ENCODE data around the gene BUB3. TPM values are rescaled to one million over a fixed set of nuclear protein-coding genes. Genes with fewer than 3 reads are reported as not detected.

BUB3 gene
- total RNA-seq, 4 donors from 2014 or later: 43.0 to 84.0 (median 49.2) TPM

- Histone ChIP-seq H3K36me3 (no peaks in the 10 kb centered on the region), H3K27ac (no peak overlapping the region), H3K4me1 (peaks cover 5 to 21% of the 10 kb centered on the region in 2 donors), H3K4me3 (no peak overlapping the region), H3K27me3 (peaks cover 99 to 100% (median 100%) of the 10 kb centered on the region in 3 donors), H3K9me3 (no peaks in the 10 kb centered on the region)
- DNase-seq (no peak), ATAC-seq (no peak)
- in situ Hi-C loops (cut with MboI; ENCODE audit: low sequenced_read_pairs in 4 of 4) (no loop called here), intact Hi-C loops (cut with DNase I; ENCODE audit: low total_unique reads) (no loop called here)
- TF ChIP-seq POLR2A (IDR thresholded peaks at IDR 0.05) (no peak), CTCF (IDR thresholded peaks at IDR 0.05 in 4 of 5, conservative IDR thresholded peaks at IDR 0.05 in 1 of 5) (no peak)
These were observed 10.4 kb upstream of the BUB3 start for GRCh38 chr10:123143825-123144168.

- in situ Hi-C loops (cut with MboI; ENCODE audit: low sequenced_read_pairs in 4 of 4): no loop called here
These were observed 9.3 kb upstream of the BUB3 start for GRCh38 chr10:123144697-123145541.

GRCh38 chr10:123145542-123146012, 8.6 kb upstream of the BUB3 start:
- ATAC-seq (no peak), DNase-seq (no peak)
- intact Hi-C loops (cut with DNase I; ENCODE audit: low total_unique reads): no loop called here
- H3K4me3 ChIP-seq: no peak overlapping the region
- no peaks in the 10 kb centered on the region for H3K36me3 ChIP-seq
- H3K4me1 ChIP-seq: peaks cover 5 to 29% of the 10 kb centered on the region in 2 donors
- H3K27me3 ChIP-seq: peaks cover 99 to 100% (median 100%) of the 10 kb centered on the region in 3 donors
- in situ Hi-C loops (cut with MboI; ENCODE audit: low sequenced_read_pairs in 4 of 4): no loop called here
- TF ChIP-seq POLR2A (IDR thresholded peaks at IDR 0.05) (no peak), CTCF (IDR thresholded peaks at IDR 0.05 in 4 of 5, conservative IDR thresholded peaks at IDR 0.05 in 1 of 5) (no peak)
- H3K27ac ChIP-seq: no peak overlapping the region
- H3K9me3 ChIP-seq: no peaks in the 10 kb centered on the region

More at GRCh38 chr10:123144697-123145541, 9.3 kb upstream of the BUB3 start:
- ATAC-seq (no peak), DNase-seq (no peak)
- peaks cover 99 to 100% (median 100%) of the 10 kb centered on the region in 3 donors for H3K27me3 ChIP-seq
- peaks cover 5 to 24% of the 10 kb centered on the region in 2 donors for H3K4me1 ChIP-seq
- no peaks in the 10 kb centered on the region for H3K36me3 ChIP-seq
- H3K27ac ChIP-seq: no peak overlapping the region
- TF ChIP-seq POLR2A (IDR thresholded peaks at IDR 0.05) (no peak), CTCF (IDR thresholded peaks at IDR 0.05 in 4 of 5, conservative IDR thresholded peaks at IDR 0.05 in 1 of 5) (no peak)
- H3K4me3 ChIP-seq: no peak overlapping the region
- no peaks in the 10 kb centered on the region for H3K9me3 ChIP-seq
- intact Hi-C loops (cut with DNase I; ENCODE audit: low total_unique reads): no loop called here

- in situ Hi-C loops (cut with MboI; ENCODE audit: low sequenced_read_pairs in 4 of 4): no loop called here
- peak overlapping the region in 2 of 4 donors; percentile 9 to 21 for H3K4me3 ChIP-seq
These were observed 7.9 kb upstream of the BUB3 start for GRCh38 chr10:123146013-123146893.

More at GRCh38 chr10:123146013-123146893, 7.9 kb upstream of the BUB3 start:
- no peaks in the 10 kb centered on the region for H3K9me3 ChIP-seq
- no peak for ATAC-seq
- H3K27me3 ChIP-seq: peaks cover 99 to 100% (median 100%) of the 10 kb centered on the region in 3 donors
- no peaks in the 10 kb centered on the region for H3K36me3 ChIP-seq
- intact Hi-C loops (cut with DNase I; ENCODE audit: low total_unique reads): no loop called here
- H3K27ac ChIP-seq: no peak overlapping the region
- H3K4me1 ChIP-seq: peaks cover 12 to 36% of the 10 kb centered on the region in 2 donors
- TF ChIP-seq CTCF (IDR thresholded peaks at IDR 0.05 in 4 of 5, conservative IDR thresholded peaks at IDR 0.05 in 1 of 5) (no peak), POLR2A (IDR thresholded peaks at IDR 0.05) (no peak)
- DNase-seq: no peak
